T1000 (cell line): ENCODE data around the gene CRTAC1.
"Not testable (repeated sequence)": the region's sequence is repeated elsewhere in the genome, so short reads cannot be mapped to it uniquely, and the experiment has no call there.

Source experiments
- DNase-seq: peaks from one replicate; lab custom pipeline; 2025; ENCODE audit warnings: mixed read lengths; lab: John Stamatoyannopoulos, UW

CRTAC1 gene

GRCh38 chr10:97869091-97870042, 161.1 kb downstream of the CRTAC1 start:
- DNase-seq = peak; percentile 80

- no peak for DNase-seq
These were observed 162.2 kb downstream of the CRTAC1 start for GRCh38 chr10:97868134-97868685.

- no peak for DNase-seq
These were observed 163.1 kb downstream of the CRTAC1 start for GRCh38 chr10:97867220-97867800.

GRCh38 chr10:97866524-97867219, 163.7 kb downstream of the CRTAC1 start:
- DNase-seq = no peak

- DNase-seq = no peak
These were observed 164.9 kb downstream of the CRTAC1 start for GRCh38 chr10:97865488-97865887.

GRCh38 chr10:97863808-97864207, 166.6 kb downstream of the CRTAC1 start:
- DNase-seq = no peak

GRCh38 chr10:97861924-97862323, 168.5 kb downstream of the CRTAC1 start:
- no peak for DNase-seq

- peak; percentile 89 for DNase-seq
These were observed 169.2 kb downstream of the CRTAC1 start for GRCh38 chr10:97861097-97861750.

GRCh38 chr10:97858001-97858439, 172.4 kb downstream of the CRTAC1 start:
- no peak for DNase-seq

- DNase-seq = no peak
These were observed 175.7 kb downstream of the CRTAC1 start for GRCh38 chr10:97854743-97855142.

- no peak for DNase-seq
These were observed 177.5 kb downstream of the CRTAC1 start for GRCh38 chr10:97852840-97853405.

GRCh38 chr10:97852277-97852676, 178.1 kb downstream of the CRTAC1 start:
- DNase-seq = no peak

- DNase-seq = no peak
These were observed 178.9 kb downstream of the CRTAC1 start for GRCh38 chr10:97851341-97852001.

- DNase-seq = no peak
These were observed 180.0 kb downstream of the CRTAC1 start for GRCh38 chr10:97850446-97850845.

- no peak for DNase-seq
These were observed 180.6 kb downstream of the CRTAC1 start, which contains the start of gene GOLGA7B for GRCh38 chr10:97849687-97850402. Gene GOLGA7B (plus strand): TSS chr10:97849843. CDS start chr10:97850304, 461 bp downstream.

- DNase-seq = no peak
These were observed 181.2 kb downstream of the CRTAC1 start for GRCh38 chr10:97849103-97849686.

GRCh38 chr10:97844678-97845077, 185.7 kb downstream of the CRTAC1 start:
- DNase-seq = no peak

- DNase-seq = not testable (repeated sequence)
These were observed 186.4 kb downstream of the CRTAC1 start for GRCh38 chr10:97843972-97844371.

- DNase-seq = no peak
These were observed 187.1 kb downstream of the CRTAC1 start for GRCh38 chr10:97843281-97843671.
